ENCODE data around the gene ARFGAP1. TPM values are rescaled to one million over a fixed set of nuclear protein-coding genes. Genes with fewer than 3 reads are reported as not detected.
A peak's percentile ranks its signal among the peaks of the same experiment; 100 is the strongest.

The ARFGAP1 gene
- total RNA-seq = 84.3 TPM
- polyA plus RNA-seq (ENCODE audit: insufficient read depth, low read depth, low replicate concordance) = 40.4 TPM
- long read RNA-seq, donor 1, partial matches to known transcripts = 0 of 1 reads
- long read RNA-seq, donor 1, other reads (novel, unspliced or antisense) = 0 of 1 reads
- long read RNA-seq, donor 2, partial matches to known transcripts = 0 of 7 reads
- long read RNA-seq, donor 2, other reads (novel, unspliced or antisense) = 0 of 7 reads
- long read RNA-seq, donor 3, transcript ARFGAP1-203 (13 exons, 3,281 nt) = major isoform, 6 of 13 reads
- long read RNA-seq, donor 3, partial matches to known transcripts = 0 of 13 reads
- long read RNA-seq, donor 3, other reads (novel, unspliced or antisense) = 0 of 13 reads
- long read RNA-seq, donor 4, transcript ARFGAP1-203 (13 exons, 3,281 nt) = major isoform, 9 of 9 reads
- long read RNA-seq, donor 4, partial matches to known transcripts = 0 of 9 reads
- long read RNA-seq, donor 4, other reads (novel, unspliced or antisense) = 0 of 9 reads
- long read RNA-seq, donor 5, partial matches to known transcripts = 0 of 2 reads
- long read RNA-seq, donor 5, other reads (novel, unspliced or antisense) = 0 of 2 reads
- long read RNA-seq, donor 6, partial matches to known transcripts = 0 of 3 reads
- long read RNA-seq, donor 6, other reads (novel, unspliced or antisense) = 0 of 3 reads
- long read RNA-seq, donor 7, transcript ARFGAP1-203 (13 exons, 3,281 nt) = major isoform, 37 of 102 reads
- long read RNA-seq, donor 7, partial matches to known transcripts = 50 of 102 reads
- long read RNA-seq, donor 7, other reads (novel, unspliced or antisense) = 8 of 102 reads
- long read RNA-seq, donor 8, partial matches to known transcripts = 0 of 6 reads
- long read RNA-seq, donor 8, other reads (novel, unspliced or antisense) = 0 of 6 reads
- long read RNA-seq, donor 9, partial matches to known transcripts = 12 of 14 reads
- long read RNA-seq, donor 9, other reads (novel, unspliced or antisense) = 0 of 14 reads
- long read RNA-seq, donor 10, partial matches to known transcripts = 0 of 6 reads
- long read RNA-seq, donor 10, other reads (novel, unspliced or antisense) = 0 of 6 reads

- Histone ChIP-seq H3K4me3 (ENCODE audit: low read length in 3 of 3) (peak within 1 kb of the TSS; percentile 64 to 85 (median 73)), H3K27me3 (ENCODE audit: control insufficient read depth, insufficient read depth, low read length) (no peaks in the 10 kb centered on the region), H3K9me3 (ENCODE audit: control insufficient read depth in 2 of 3, insufficient read depth in 1 of 3, low read length in 3 of 3) (no peaks in the 10 kb centered on the region), H3K9ac (ENCODE audit: low read length in 3 of 3) (peak within 1 kb of the TSS; percentile 47 to 81 (median 80)), H3K36me3 (ENCODE audit: control insufficient read depth in 2 of 3, insufficient read depth in 3 of 3, low read length in 3 of 3) (peaks cover 0 to 7% (median 2%) of the 10 kb centered on the region in 3 donors), H3K4me1 (ENCODE audit: control insufficient read depth in 2 of 3, insufficient read depth in 2 of 3, low read depth in 1 of 3, low read length in 3 of 3) (peaks cover under 1 to 13% (median 9%) of the 10 kb centered on the region in 3 donors), H3K27ac (ENCODE audit: low read depth in 2 of 2, low read length in 2 of 2) (no peak within 1 kb of the TSS)
- no peak for FAIRE-seq
- peak; percentile 95 to 98 (median 96) for DNase-seq
- intact Hi-C loops (cut with DNase I) = no loop called here
- TF ChIP-seq CTCF (IDR thresholded peaks at IDR 0.05; ENCODE audit: borderline replicate concordance, extremely low read depth, insufficient read depth) = no peak
Measured at GRCh38 chr20:63272105-63273058, at the start of gene ARFGAP1. Gene ARFGAP1 (plus strand): TSS chr20:63272813. CDS start chr20:63275581, 2,768 bp downstream.

GRCh38 chr20:63223121-63223825, 49.3 kb upstream of the ARFGAP1 start:
- Histone ChIP-seq H3K9me3 (ENCODE audit: control insufficient read depth in 2 of 3, insufficient read depth in 1 of 3, low read length in 3 of 3) (no peaks in the 10 kb centered on the region), H3K9ac (ENCODE audit: low read length in 3 of 3) (no peak overlapping the region), H3K27me3 (ENCODE audit: control insufficient read depth, insufficient read depth, low read length) (no peaks in the 10 kb centered on the region), H3K4me3 (ENCODE audit: low read length in 3 of 3) (no peak overlapping the region), H3K36me3 (ENCODE audit: control insufficient read depth in 2 of 3, insufficient read depth in 3 of 3, low read length in 3 of 3) (no peaks in the 10 kb centered on the region), H3K27ac (ENCODE audit: low read depth in 2 of 2, low read length in 2 of 2) (no peak overlapping the region), H3K4me1 (ENCODE audit: control insufficient read depth in 2 of 3, insufficient read depth in 2 of 3, low read depth in 1 of 3, low read length in 3 of 3) (no peaks in the 10 kb centered on the region)
- FAIRE-seq = no peak
- peak in 4 of 5 donors; percentile 48 to 74 (median 55) for DNase-seq
- intact Hi-C loops (cut with DNase I) = no loop called here
- TF ChIP-seq CTCF (IDR thresholded peaks at IDR 0.05; ENCODE audit: borderline replicate concordance, extremely low read depth, insufficient read depth) = peak; percentile 68

GRCh38 chr20:63223826-63224207, 48.8 kb upstream of the ARFGAP1 start:
- H3K4me3 ChIP-seq (ENCODE audit: low read length in 3 of 3) = no peak overlapping the region
- no peak for FAIRE-seq
- H3K9me3 ChIP-seq (ENCODE audit: control insufficient read depth in 2 of 3, insufficient read depth in 1 of 3, low read length in 3 of 3) = no peaks in the 10 kb centered on the region
- no peak overlapping the region for H3K27ac ChIP-seq (ENCODE audit: low read depth in 2 of 2, low read length in 2 of 2)
- H3K9ac ChIP-seq (ENCODE audit: low read length in 3 of 3) = no peak overlapping the region
- no peak for TF ChIP-seq CTCF (IDR thresholded peaks at IDR 0.05; ENCODE audit: borderline replicate concordance, extremely low read depth, insufficient read depth)
- no peaks in the 10 kb centered on the region for H3K4me1 ChIP-seq (ENCODE audit: control insufficient read depth in 2 of 3, insufficient read depth in 2 of 3, low read depth in 1 of 3, low read length in 3 of 3)
- peak in 2 of 5 donors; percentile 43 to 46 for DNase-seq
- intact Hi-C loops (cut with DNase I) = no loop called here
- H3K36me3 ChIP-seq (ENCODE audit: control insufficient read depth in 2 of 3, insufficient read depth in 3 of 3, low read length in 3 of 3) = no peaks in the 10 kb centered on the region
- H3K27me3 ChIP-seq (ENCODE audit: control insufficient read depth, insufficient read depth, low read length) = no peaks in the 10 kb centered on the region
